ENCODE measurements around the gene BIRC6.

The BIRC6 gene

DNA sequence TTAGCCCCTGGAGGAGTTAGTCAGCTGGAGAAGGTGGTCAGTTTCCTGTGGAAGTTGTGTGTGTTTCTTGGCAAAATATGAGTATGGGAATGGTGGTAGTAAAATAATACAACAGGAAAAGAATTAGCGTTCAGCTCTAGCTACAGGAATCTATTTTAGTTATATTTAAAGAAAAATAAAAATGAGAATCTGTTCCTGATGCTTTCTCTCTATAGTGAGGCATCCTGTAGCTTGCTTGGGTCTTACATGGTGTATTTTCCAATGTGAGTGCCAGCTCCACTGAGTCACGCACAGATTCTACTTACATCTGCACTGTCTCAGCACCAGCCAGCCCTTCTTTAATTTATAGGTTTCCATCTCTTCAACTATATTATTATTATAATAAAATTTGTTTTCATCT, 132.2 kb downstream of the BIRC6 start:
- Histone ChIP-seq H3K4me3 (ENCODE audit: low read depth in 1 of 2, low read length in 2 of 2) (no peak overlapping the region), H3K27ac (ENCODE audit: low read depth, low read length) (no peak overlapping the region), H3K9me3 (ENCODE audit: control insufficient read depth in 1 of 2, low read length in 2 of 2) (no peaks in the 10 kb centered on the region), H3K27me3 (ENCODE audit: control insufficient read depth in 1 of 2, insufficient read depth in 2 of 2, low read length in 2 of 2) (no peaks in the 10 kb centered on the region), H3K9ac (ENCODE audit: low read depth in 1 of 2, low read length in 2 of 2) (no peak overlapping the region), H3K4me1 (ENCODE audit: control insufficient read depth in 1 of 2, insufficient read depth in 2 of 2, low read length in 2 of 2) (no peaks in the 10 kb centered on the region), H3K36me3 (ENCODE audit: control insufficient read depth in 1 of 2, insufficient read depth in 2 of 2, low read length in 2 of 2) (peaks cover 22 to 53% of the 10 kb centered on the region in 2 donors)

DNA sequence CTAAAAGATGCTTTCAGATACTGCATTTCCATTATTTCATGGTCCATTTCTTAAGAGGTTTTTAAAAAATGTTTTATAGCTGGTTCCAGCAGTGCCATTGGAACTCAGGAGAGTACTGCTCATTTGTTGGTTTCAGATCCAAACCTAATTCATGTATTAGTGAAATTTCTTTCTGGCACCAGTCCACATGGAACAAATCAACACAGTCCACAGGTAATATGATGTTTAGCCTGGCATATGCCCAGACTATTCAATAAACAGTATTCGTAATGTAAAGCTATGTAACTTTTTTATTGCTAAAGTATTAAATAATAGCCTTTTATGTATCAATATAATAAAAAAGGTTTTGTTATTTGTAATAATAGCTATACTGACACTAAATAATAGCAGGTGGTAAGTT, 134.5 kb downstream of the BIRC6 start:
- no peak overlapping the region for H3K27ac ChIP-seq (ENCODE audit: low read depth, low read length)
- H3K36me3 ChIP-seq (ENCODE audit: control insufficient read depth in 1 of 2, insufficient read depth in 2 of 2, low read length in 2 of 2): peaks cover 5 to 46% of the 10 kb centered on the region in 2 donors
- H3K27me3 ChIP-seq (ENCODE audit: control insufficient read depth in 1 of 2, insufficient read depth in 2 of 2, low read length in 2 of 2): no peaks in the 10 kb centered on the region
- no peak overlapping the region for H3K9ac ChIP-seq (ENCODE audit: low read depth in 1 of 2, low read length in 2 of 2)
- no peaks in the 10 kb centered on the region for H3K4me1 ChIP-seq (ENCODE audit: control insufficient read depth in 1 of 2, insufficient read depth in 2 of 2, low read length in 2 of 2)
- H3K4me3 ChIP-seq (ENCODE audit: low read depth in 1 of 2, low read length in 2 of 2): no peak overlapping the region
- H3K9me3 ChIP-seq (ENCODE audit: control insufficient read depth in 1 of 2, low read length in 2 of 2): no peaks in the 10 kb centered on the region

DNA sequence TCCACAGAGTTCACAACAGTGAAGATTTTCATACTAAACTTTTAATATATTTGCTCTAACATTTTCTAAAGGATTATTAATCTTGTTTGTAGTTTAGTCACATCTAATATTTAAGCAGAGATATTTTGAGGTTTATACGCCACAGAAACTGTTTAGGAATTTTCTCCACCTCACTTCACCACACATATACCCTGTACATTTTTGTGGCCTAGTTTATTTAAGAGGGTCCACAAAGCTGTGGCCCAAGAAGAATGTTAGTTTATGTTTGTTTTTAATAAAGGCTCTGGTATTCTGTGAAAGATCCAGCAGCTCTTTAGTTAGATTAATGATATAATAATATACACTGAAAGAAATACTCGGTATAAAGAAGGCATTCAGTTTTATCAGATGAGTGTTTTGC, 138.3 kb downstream of the BIRC6 start:
- Histone ChIP-seq H3K4me1 (ENCODE audit: control insufficient read depth in 1 of 2, insufficient read depth in 2 of 2, low read length in 2 of 2) (no peaks in the 10 kb centered on the region), H3K27ac (ENCODE audit: low read depth, low read length) (no peak overlapping the region), H3K9me3 (ENCODE audit: control insufficient read depth in 1 of 2, low read length in 2 of 2) (no peaks in the 10 kb centered on the region), H3K9ac (ENCODE audit: low read depth in 1 of 2, low read length in 2 of 2) (no peak overlapping the region), H3K27me3 (ENCODE audit: control insufficient read depth in 1 of 2, insufficient read depth in 2 of 2, low read length in 2 of 2) (no peaks in the 10 kb centered on the region), H3K36me3 (ENCODE audit: control insufficient read depth in 1 of 2, insufficient read depth in 2 of 2, low read length in 2 of 2) (peaks cover 21 to 48% of the 10 kb centered on the region in 2 donors), H3K4me3 (ENCODE audit: low read depth in 1 of 2, low read length in 2 of 2) (no peak overlapping the region)

GRCh38 chr2:32496662-32497061, 139.8 kb downstream of the BIRC6 start:
- Histone ChIP-seq H3K4me1 (ENCODE audit: control insufficient read depth in 1 of 2, insufficient read depth in 2 of 2, low read length in 2 of 2) (no peaks in the 10 kb centered on the region), H3K27me3 (ENCODE audit: control insufficient read depth in 1 of 2, insufficient read depth in 2 of 2, low read length in 2 of 2) (no peaks in the 10 kb centered on the region), H3K9ac (ENCODE audit: low read depth in 1 of 2, low read length in 2 of 2) (no peak overlapping the region), H3K9me3 (ENCODE audit: control insufficient read depth in 1 of 2, low read length in 2 of 2) (no peaks in the 10 kb centered on the region), H3K36me3 (ENCODE audit: control insufficient read depth in 1 of 2, insufficient read depth in 2 of 2, low read length in 2 of 2) (peaks cover 27 to 54% of the 10 kb centered on the region in 2 donors), H3K27ac (ENCODE audit: low read depth, low read length) (no peak overlapping the region), H3K4me3 (ENCODE audit: low read depth in 1 of 2, low read length in 2 of 2) (no peak overlapping the region)

DNA sequence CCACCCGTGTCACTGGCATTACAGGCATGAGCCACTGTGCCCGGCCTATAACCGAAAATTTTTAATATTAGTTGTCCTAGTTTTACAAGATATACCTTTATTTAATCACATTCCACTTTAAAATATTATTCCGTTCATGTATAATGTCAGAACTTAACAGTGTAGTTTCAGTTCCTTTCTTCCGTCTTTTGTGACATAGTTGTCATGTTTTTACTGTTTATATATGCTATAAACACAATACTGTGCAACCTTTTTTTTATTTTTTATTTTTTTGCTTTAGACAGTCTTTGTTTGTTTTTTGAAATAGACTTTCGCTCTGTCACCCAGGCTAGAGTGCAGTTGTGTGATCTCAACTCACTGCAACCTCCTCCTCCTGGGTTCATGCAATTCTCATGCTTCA, 141.5 kb downstream of the BIRC6 start:
- Histone ChIP-seq H3K27me3 (ENCODE audit: control insufficient read depth in 1 of 2, insufficient read depth in 2 of 2, low read length in 2 of 2) (no peaks in the 10 kb centered on the region), H3K36me3 (ENCODE audit: control insufficient read depth in 1 of 2, insufficient read depth in 2 of 2, low read length in 2 of 2) (peaks cover 40 to 56% of the 10 kb centered on the region in 2 donors), H3K27ac (ENCODE audit: low read depth, low read length) (no peak overlapping the region), H3K9ac (ENCODE audit: low read depth in 1 of 2, low read length in 2 of 2) (no peak overlapping the region), H3K4me3 (ENCODE audit: low read depth in 1 of 2, low read length in 2 of 2) (no peak overlapping the region), H3K9me3 (ENCODE audit: control insufficient read depth in 1 of 2, low read length in 2 of 2) (no peaks in the 10 kb centered on the region), H3K4me1 (ENCODE audit: control insufficient read depth in 1 of 2, insufficient read depth in 2 of 2, low read length in 2 of 2) (no peaks in the 10 kb centered on the region)

- Histone ChIP-seq H3K4me1 (ENCODE audit: control insufficient read depth in 1 of 2, insufficient read depth in 2 of 2, low read length in 2 of 2) (no peaks in the 10 kb centered on the region), H3K27ac (ENCODE audit: low read depth, low read length) (no peak overlapping the region), H3K36me3 (ENCODE audit: control insufficient read depth in 1 of 2, insufficient read depth in 2 of 2, low read length in 2 of 2) (peaks cover 32 to 63% of the 10 kb centered on the region in 2 donors), H3K27me3 (ENCODE audit: control insufficient read depth in 1 of 2, insufficient read depth in 2 of 2, low read length in 2 of 2) (no peaks in the 10 kb centered on the region), H3K9ac (ENCODE audit: low read depth in 1 of 2, low read length in 2 of 2) (no peak overlapping the region), H3K4me3 (ENCODE audit: low read depth in 1 of 2, low read length in 2 of 2) (no peak overlapping the region), H3K9me3 (ENCODE audit: control insufficient read depth in 1 of 2, low read length in 2 of 2) (no peaks in the 10 kb centered on the region)
Measured at GRCh38 chr2:32502941-32503340, 146.1 kb downstream of the BIRC6 start.

- Histone ChIP-seq H3K9me3 (ENCODE audit: control insufficient read depth in 1 of 2, low read length in 2 of 2) (no peaks in the 10 kb centered on the region), H3K4me1 (ENCODE audit: control insufficient read depth in 1 of 2, insufficient read depth in 2 of 2, low read length in 2 of 2) (no peaks in the 10 kb centered on the region), H3K9ac (ENCODE audit: low read depth in 1 of 2, low read length in 2 of 2) (no peak overlapping the region), H3K27me3 (ENCODE audit: control insufficient read depth in 1 of 2, insufficient read depth in 2 of 2, low read length in 2 of 2) (no peaks in the 10 kb centered on the region), H3K36me3 (ENCODE audit: control insufficient read depth in 1 of 2, insufficient read depth in 2 of 2, low read length in 2 of 2) (peaks cover 23 to 64% of the 10 kb centered on the region in 2 donors), H3K4me3 (ENCODE audit: low read depth in 1 of 2, low read length in 2 of 2) (no peak overlapping the region), H3K27ac (ENCODE audit: low read depth, low read length) (no peak overlapping the region)
Measured at GRCh38 chr2:32504877-32505478, 148.2 kb downstream of the BIRC6 start.

GRCh38 chr2:32506446-32506845, 149.6 kb downstream of the BIRC6 start:
- H3K36me3 ChIP-seq (ENCODE audit: control insufficient read depth in 1 of 2, insufficient read depth in 2 of 2, low read length in 2 of 2): peaks cover 23 to 64% of the 10 kb centered on the region in 2 donors
- H3K27me3 ChIP-seq (ENCODE audit: control insufficient read depth in 1 of 2, insufficient read depth in 2 of 2, low read length in 2 of 2): no peaks in the 10 kb centered on the region
- H3K9me3 ChIP-seq (ENCODE audit: control insufficient read depth in 1 of 2, low read length in 2 of 2): no peaks in the 10 kb centered on the region
- no peak overlapping the region for H3K4me3 ChIP-seq (ENCODE audit: low read depth in 1 of 2, low read length in 2 of 2)
- no peaks in the 10 kb centered on the region for H3K4me1 ChIP-seq (ENCODE audit: control insufficient read depth in 1 of 2, insufficient read depth in 2 of 2, low read length in 2 of 2)
- H3K9ac ChIP-seq (ENCODE audit: low read depth in 1 of 2, low read length in 2 of 2): no peak overlapping the region
- H3K27ac ChIP-seq (ENCODE audit: low read depth, low read length): no peak overlapping the region

GRCh38 chr2:32514946-32515345, 158.1 kb downstream of the BIRC6 start:
- H3K9me3 ChIP-seq (ENCODE audit: control insufficient read depth in 1 of 2, low read length in 2 of 2): no peaks in the 10 kb centered on the region
- no peak overlapping the region for H3K27ac ChIP-seq (ENCODE audit: low read depth, low read length)
- H3K27me3 ChIP-seq (ENCODE audit: control insufficient read depth in 1 of 2, insufficient read depth in 2 of 2, low read length in 2 of 2): no peaks in the 10 kb centered on the region
- peaks cover 39 to 72% of the 10 kb centered on the region in 2 donors for H3K36me3 ChIP-seq (ENCODE audit: control insufficient read depth in 1 of 2, insufficient read depth in 2 of 2, low read length in 2 of 2)
- no peak overlapping the region for H3K9ac ChIP-seq (ENCODE audit: low read depth in 1 of 2, low read length in 2 of 2)
- no peaks in the 10 kb centered on the region for H3K4me1 ChIP-seq (ENCODE audit: control insufficient read depth in 1 of 2, insufficient read depth in 2 of 2, low read length in 2 of 2)
- H3K4me3 ChIP-seq (ENCODE audit: low read depth in 1 of 2, low read length in 2 of 2): no peak overlapping the region

GRCh38 chr2:32516567-32516966, 159.7 kb downstream of the BIRC6 start:
- no peak overlapping the region for H3K4me3 ChIP-seq (ENCODE audit: low read depth in 1 of 2, low read length in 2 of 2)
- no peaks in the 10 kb centered on the region for H3K4me1 ChIP-seq (ENCODE audit: control insufficient read depth in 1 of 2, insufficient read depth in 2 of 2, low read length in 2 of 2)
- H3K27ac ChIP-seq (ENCODE audit: low read depth, low read length): no peak overlapping the region
- peaks cover 34 to 71% of the 10 kb centered on the region in 2 donors for H3K36me3 ChIP-seq (ENCODE audit: control insufficient read depth in 1 of 2, insufficient read depth in 2 of 2, low read length in 2 of 2)
- H3K27me3 ChIP-seq (ENCODE audit: control insufficient read depth in 1 of 2, insufficient read depth in 2 of 2, low read length in 2 of 2): no peaks in the 10 kb centered on the region
- no peaks in the 10 kb centered on the region for H3K9me3 ChIP-seq (ENCODE audit: control insufficient read depth in 1 of 2, low read length in 2 of 2)
- H3K9ac ChIP-seq (ENCODE audit: low read depth in 1 of 2, low read length in 2 of 2): no peak overlapping the region

GRCh38 chr2:32522770-32523169, 165.9 kb downstream of the BIRC6 start:
- Histone ChIP-seq H3K36me3 (ENCODE audit: control insufficient read depth in 1 of 2, insufficient read depth in 2 of 2, low read length in 2 of 2) (peaks cover 29 to 58% of the 10 kb centered on the region in 2 donors), H3K4me1 (ENCODE audit: control insufficient read depth in 1 of 2, insufficient read depth in 2 of 2, low read length in 2 of 2) (no peaks in the 10 kb centered on the region), H3K27me3 (ENCODE audit: control insufficient read depth in 1 of 2, insufficient read depth in 2 of 2, low read length in 2 of 2) (no peaks in the 10 kb centered on the region), H3K27ac (ENCODE audit: low read depth, low read length) (no peak overlapping the region), H3K9ac (ENCODE audit: low read depth in 1 of 2, low read length in 2 of 2) (no peak overlapping the region), H3K9me3 (ENCODE audit: control insufficient read depth in 1 of 2, low read length in 2 of 2) (no peaks in the 10 kb centered on the region), H3K4me3 (ENCODE audit: low read depth in 1 of 2, low read length in 2 of 2) (no peak overlapping the region)

All from duodenal mucosa (tissue), 2 donors.